H9 (cell line): ENCODE results near the gene ZNF618. TPM values are rescaled to one million over a fixed set of nuclear protein-coding genes. Genes with fewer than 3 reads are reported as not detected.

Experiments
- DNase-seq: peaks from one replicate; pipeline ENCODE4 v3.0.0-alpha.2; 2017
- H2AFZ ChIP-seq: one replicate; pipeline ENCODE4 v1.6.1; 2013; ENCODE audit warnings: mild to moderate bottlenecking, low read length, control low read depth, moderate library complexity
- H2AK5ac ChIP-seq: 2 replicates; pipeline ENCODE4 v1.6.1; 2013; ENCODE audit warnings: low read length, control low read depth, mixed read lengths; ENCODE audit not compliant: insufficient read length
- H2BK120ac ChIP-seq: one replicate; pipeline ENCODE4 v1.6.1; 2013; ENCODE audit warnings: low read depth, mild to moderate bottlenecking, low read length, control low read depth, inconsistent platforms; ENCODE audit not compliant: poor library complexity, severe bottlenecking
- H2BK12ac ChIP-seq: 2 replicates; pipeline ENCODE4 v1.6.1; 2013; ENCODE audit warnings: low read length, control low read depth, mixed read lengths, low read depth; ENCODE audit not compliant: insufficient read length
- H2BK15ac ChIP-seq: 2 replicates; pipeline ENCODE4 v1.6.1; 2013; ENCODE audit warnings: low read depth, low read length, control low read depth
- H2BK20ac ChIP-seq: one replicate; pipeline ENCODE4 v1.6.1; 2013; ENCODE audit warnings: low read depth, mild to moderate bottlenecking, low read length, control low read depth, inconsistent platforms; ENCODE audit not compliant: poor library complexity, severe bottlenecking
- H2BK5ac ChIP-seq: 2 replicates; pipeline ENCODE4 v1.6.1; 2013; ENCODE audit warnings: low read length, control low read depth, mixed read lengths; ENCODE audit not compliant: insufficient read length
- H3K14ac ChIP-seq: 2 replicates; pipeline ENCODE4 v1.6.1; 2013; ENCODE audit warnings: low read length, control low read depth; ENCODE audit not compliant: insufficient read depth
- H3K18ac ChIP-seq: 2 replicates; pipeline ENCODE4 v1.6.1; 2013; ENCODE audit warnings: low read depth, mild to moderate bottlenecking, mixed read lengths, low read length, control low read depth; ENCODE audit not compliant: insufficient read length
- H3K23ac ChIP-seq: 2 replicates; pipeline ENCODE4 v1.6.1; 2013; ENCODE audit warnings: low read length, control low read depth, mixed read lengths, low read depth; ENCODE audit not compliant: insufficient read length
- H3K23me2 ChIP-seq: 2 replicates; pipeline ENCODE4 v1.6.1; 2013; ENCODE audit warnings: low read depth, mild to moderate bottlenecking, mixed read lengths, low read length, control low read depth; ENCODE audit not compliant: insufficient read length, poor library complexity, severe bottlenecking
- H3K27ac ChIP-seq: 2 replicates; pipeline ENCODE4 v1.5.1; 2013; ENCODE audit warnings: low read length, control low read depth, mixed read lengths, low read depth; ENCODE audit not compliant: insufficient read length
- H3K27me3 ChIP-seq: 2 replicates; pipeline ENCODE4 v1.6.1; 2013; ENCODE audit warnings: low read length, control low read depth, inconsistent platforms; ENCODE audit not compliant: insufficient read depth
- H3K4ac ChIP-seq: 2 replicates; pipeline ENCODE4 v1.6.1; 2013; ENCODE audit warnings: low read depth, mild to moderate bottlenecking, control low read depth, inconsistent platforms, low read length, moderate library complexity
- H3K4me1 ChIP-seq: 2 replicates; pipeline ENCODE4 v1.6.1; 2013; ENCODE audit warnings: low read length, control low read depth, inconsistent platforms; ENCODE audit not compliant: insufficient read depth
- H3K4me2 ChIP-seq: 2 replicates; pipeline ENCODE4 v1.6.1; 2013; ENCODE audit warnings: low read length, control low read depth, mixed read lengths; ENCODE audit not compliant: insufficient read length, insufficient read depth
- H3K56ac ChIP-seq: 2 replicates; pipeline ENCODE4 v1.6.1; 2013; ENCODE audit warnings: low read depth, mild to moderate bottlenecking, mixed read lengths, low read length, control low read depth; ENCODE audit not compliant: insufficient read length
- H3K79me1 ChIP-seq: 2 replicates; pipeline ENCODE4 v1.6.1; 2013; ENCODE audit warnings: low read depth, mild to moderate bottlenecking, moderate library complexity, low read length, control low read depth, inconsistent platforms; ENCODE audit not compliant: insufficient read depth, poor library complexity, severe bottlenecking
- H3K79me2 ChIP-seq: 2 replicates; pipeline ENCODE4 v1.6.1; 2013; ENCODE audit warnings: low read length, control low read depth, inconsistent platforms; ENCODE audit not compliant: insufficient read depth
- H3K9ac ChIP-seq: 2 replicates; pipeline ENCODE4 v1.6.1; 2013; ENCODE audit warnings: low read length, control low read depth, mixed read lengths; ENCODE audit not compliant: insufficient read length; ENCODE audit errors: extremely low read depth
- H3K9me3 ChIP-seq: one replicate; pipeline ENCODE4 v1.6.1; 2013; ENCODE audit warnings: low read depth, low read length, inconsistent platforms; ENCODE audit not compliant: control insufficient read depth
- H3T11ph ChIP-seq: one replicate; pipeline ENCODE4 v1.6.1; 2013; ENCODE audit warnings: mild to moderate bottlenecking, low read length, control low read depth, inconsistent platforms
- H4K20me1 ChIP-seq: one replicate; pipeline ENCODE4 v1.6.1; 2013; ENCODE audit not compliant: control insufficient read depth, insufficient read length, insufficient read depth
- H4K5ac ChIP-seq: 2 replicates; pipeline ENCODE4 v1.6.1; 2013; ENCODE audit warnings: low read depth, mild to moderate bottlenecking, mixed read lengths, low read length, control low read depth; ENCODE audit not compliant: insufficient read length
- H4K8ac ChIP-seq: replicated peaks from 2 replicates; pipeline ENCODE4 v1.6.1; 2013; ENCODE audit warnings: low read length, control low read depth, mixed read lengths, low read depth; ENCODE audit not compliant: insufficient read length
- H4K91ac ChIP-seq: 2 replicates; pipeline ENCODE4 v1.6.1; 2013; ENCODE audit warnings: low read depth, mild to moderate bottlenecking, moderate library complexity, mixed read lengths, low read length, control low read depth; ENCODE audit not compliant: insufficient read length
- H3K27ac Mint-ChIP-seq, 3 experiments: 2 replicates in 2 of 3; 3 replicates in 1 of 3; pipeline ENCODE4 v1.8.0; 2020 to 2021; ENCODE audit warnings: mixed read lengths in 3 of 3, mild to moderate bottlenecking in 1 of 3, moderate library complexity in 1 of 3
- H3K27me3 Mint-ChIP-seq: 2 replicates; pipeline ENCODE4 v1.8.0; 2021; ENCODE audit warnings: low read depth, mild to moderate bottlenecking, moderate library complexity, mixed read lengths
- H3K36me3 Mint-ChIP-seq, 3 experiments: 2 replicates in 2 of 3; 3 replicates in 1 of 3; pipeline ENCODE4 v1.8.0; 2020 to 2021; ENCODE audit warnings: low read depth in 3 of 3, mixed read lengths in 3 of 3; ENCODE audit not compliant: insufficient read depth in 1 of 3
- H3K4me1 Mint-ChIP-seq, 2 experiments: 2 replicates each; pipeline ENCODE4 v1.8.0; 2020; ENCODE audit warnings: mixed read lengths in 2 of 2
- H3K4me3 Mint-ChIP-seq, 2 experiments: 2 replicates in 1 of 2; 3 replicates in 1 of 2; pipeline ENCODE4 v1.8.0; 2020 to 2021; ENCODE audit warnings: mild to moderate bottlenecking in 2 of 2, mixed read lengths in 2 of 2, moderate library complexity in 1 of 2
- H3K9me3 Mint-ChIP-seq, 2 experiments: 2 replicates in 1 of 2; 3 replicates in 1 of 2; pipeline ENCODE4 v1.8.0; 2020; ENCODE audit warnings: mild to moderate bottlenecking in 2 of 2, mixed read lengths in 2 of 2, moderate library complexity in 1 of 2
- WGBS: extraction: QIAGEN DNeasy Blood & Tissue Kit; methylation state at CpG from one replicate; pipeline ENCODE4 v1.1.7; 2013; ENCODE audit warnings: missing lambda C conversion rate, low lambda C conversion rate, mixed read lengths; ENCODE audit not compliant: insufficient read length; ENCODE audit errors: extremely low coverage; 5-methylcytosine and 5-hydroxymethylcytosine counted together
- total RNA-seq: library from RNA; stranded (reverse); gene quantifications from 2 replicates; pipeline ENCODE4 v1.2.1, GENCODE V29; 2021
- TF ChIP-seq, protein P1 (sequence below): fragments of 200-600 bp; sonication (generic); conservative IDR thresholded peaks from 3 replicates; pipeline ENCODE4 v1.8.0; 2021; ENCODE audit warnings: antibody characterized with exemption, mild to moderate bottlenecking

ZNF618 gene
- total RNA-seq, 1 experiment from 2014 or later: 13.6 TPM

DNA sequence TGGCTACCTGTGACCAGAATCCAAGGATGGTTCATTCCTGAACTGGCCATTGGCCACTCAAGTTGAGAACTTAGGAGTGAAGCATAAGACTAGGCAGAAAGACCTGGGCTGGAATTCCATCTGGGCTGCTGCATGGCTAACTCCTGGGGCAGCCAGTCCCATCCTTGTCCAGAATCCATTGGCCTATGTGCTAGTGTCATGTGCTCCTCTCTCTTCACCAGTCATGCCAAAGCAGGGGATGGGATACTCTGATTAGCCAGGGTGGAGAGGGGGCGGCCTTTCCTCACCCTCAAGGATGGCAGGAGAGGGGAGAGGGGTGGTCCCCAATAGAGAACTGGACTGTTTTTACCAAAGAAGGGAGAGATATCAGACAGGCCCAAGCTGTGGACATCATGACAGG lies 93.2 kb downstream of the ZNF618 start:
- Histone ChIP-seq H3K18ac (no peak overlapping the region), H3K9ac (no peak overlapping the region), H3K56ac (no peak overlapping the region), H3K4me1 (no peaks in the 10 kb centered on the region), H2AFZ (no peak overlapping the region), H2BK120ac (no peak overlapping the region), H2BK12ac (no peak overlapping the region), H3K79me2 (no peaks in the 10 kb centered on the region), H4K20me1 (no peaks in the 10 kb centered on the region), H3K27ac (no peak overlapping the region), H2BK15ac (no peak overlapping the region), H3K14ac (no peak overlapping the region), H4K91ac (no peak overlapping the region), H3K27me3 (no peaks in the 10 kb centered on the region), H3K9me3 (no peaks in the 10 kb centered on the region), H2AK5ac (no peak overlapping the region), H3K4ac (no peak overlapping the region), H4K5ac (no peak overlapping the region), H3K4me2 (no peak overlapping the region), H3K23ac (no peak overlapping the region), H2BK20ac (no peak overlapping the region), H2BK5ac (no peak overlapping the region), H3K23me2 (no peaks in the 10 kb centered on the region), H4K8ac (no peak overlapping the region), H3K79me1 (no peaks in the 10 kb centered on the region), H3T11ph (no peak overlapping the region)
- Mint-ChIP-seq H3K27me3 (no peaks in the 10 kb centered on the region), H3K4me3 (no peak overlapping the region), H3K4me1 (peaks cover 8 to 18% of the 10 kb centered on the region in 2 experiments), H3K9me3 (peaks cover 0 to 2% of the 10 kb centered on the region in 2 experiments; a peak in 1 of 5 replicates), H3K27ac (peak overlapping the region in 1 of 3 experiments; percentile 52; a peak in 2 of 7 replicates), H3K36me3 (peaks cover 14 to 27% (median 17%) of the 10 kb centered on the region in 3 experiments)
- DNase-seq: no peak
- TF ChIP-seq, protein P1, sequence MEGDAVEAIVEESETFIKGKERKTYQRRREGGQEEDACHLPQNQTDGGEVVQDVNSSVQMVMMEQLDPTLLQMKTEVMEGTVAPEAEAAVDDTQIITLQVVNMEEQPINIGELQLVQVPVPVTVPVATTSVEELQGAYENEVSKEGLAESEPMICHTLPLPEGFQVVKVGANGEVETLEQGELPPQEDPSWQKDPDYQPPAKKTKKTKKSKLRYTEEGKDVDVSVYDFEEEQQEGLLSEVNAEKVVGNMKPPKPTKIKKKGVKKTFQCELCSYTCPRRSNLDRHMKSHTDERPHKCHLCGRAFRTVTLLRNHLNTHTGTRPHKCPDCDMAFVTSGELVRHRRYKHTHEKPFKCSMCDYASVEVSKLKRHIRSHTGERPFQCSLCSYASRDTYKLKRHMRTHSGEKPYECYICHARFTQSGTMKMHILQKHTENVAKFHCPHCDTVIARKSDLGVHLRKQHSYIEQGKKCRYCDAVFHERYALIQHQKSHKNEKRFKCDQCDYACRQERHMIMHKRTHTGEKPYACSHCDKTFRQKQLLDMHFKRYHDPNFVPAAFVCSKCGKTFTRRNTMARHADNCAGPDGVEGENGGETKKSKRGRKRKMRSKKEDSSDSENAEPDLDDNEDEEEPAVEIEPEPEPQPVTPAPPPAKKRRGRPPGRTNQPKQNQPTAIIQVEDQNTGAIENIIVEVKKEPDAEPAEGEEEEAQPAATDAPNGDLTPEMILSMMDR: no peak
- WGBS: no CpG with 5 or more reads among the region's 1 CpG
